Parathyroid adenoma (tissue), 2 donors: ENCODE data around the gene PCNX3.

ENCODE experiments used
- H2AFZ ChIP-seq: fragments of 300-600 bp; sonication (generic); one replicate; pipeline ENCODE4 v1.7.0; 2017; ENCODE audit warnings: antibody characterized with exemption, mild to moderate bottlenecking
- H3K27ac ChIP-seq: fragments of 300-600 bp; sonication (generic); one replicate; pipeline ENCODE4 v1.7.0; 2017
- H3K27me3 ChIP-seq: fragments of 300-600 bp; sonication (generic); one replicate; pipeline ENCODE4 v1.7.0; 2017; ENCODE audit warnings: low read length; ENCODE audit not compliant: control insufficient read depth, insufficient read depth
- H3K36me3 ChIP-seq: fragments of 300-600 bp; sonication (generic); one replicate; pipeline ENCODE4 v1.7.0; 2017; ENCODE audit warnings: low read length; ENCODE audit not compliant: control insufficient read depth, insufficient read depth
- H3K4me1 ChIP-seq: fragments of 300-600 bp; sonication (generic); one replicate; pipeline ENCODE4 v1.7.0; 2017; ENCODE audit warnings: control low read depth
- H3K4me2 ChIP-seq: fragments of 300-600 bp; sonication (generic); one replicate; pipeline ENCODE4 v1.7.0; 2017; ENCODE audit warnings: low read length
- H3K4me3 ChIP-seq: fragments of 300-600 bp; sonication (generic); one replicate; pipeline ENCODE4 v1.7.0; 2017; ENCODE audit warnings: low read depth, low read length
- H3K79me2 ChIP-seq: fragments of 300-600 bp; sonication (generic); one replicate; pipeline ENCODE4 v1.7.0; 2017; ENCODE audit warnings: control low read depth
- H3K9ac ChIP-seq: fragments of 300-600 bp; sonication (generic); one replicate; pipeline ENCODE4 v1.7.0; 2017; ENCODE audit warnings: mild to moderate bottlenecking
- H3K9me3 ChIP-seq: fragments of 300-600 bp; sonication (generic); one replicate; pipeline ENCODE4 v1.7.0; 2017; ENCODE audit warnings: low read length; ENCODE audit not compliant: control insufficient read depth
- TF ChIP-seq, protein P1 (sequence below): fragments of 300-600 bp; sonication (generic); IDR thresholded peaks from one replicate; pipeline ENCODE4 v1.7.0; 2017; ENCODE audit warnings: antibody characterized with exemption, mild to moderate bottlenecking
- donor health status: primary hyperparathyroidism.

Gene PCNX3

GRCh38 chr11:65611028-65611757 lies 4.4 kb upstream of the PCNX3 start:
- H3K27ac ChIP-seq = peak overlapping the region; percentile 54
- no peaks in the 10 kb centered on the region for H3K36me3 ChIP-seq
- TF ChIP-seq, protein P1, sequence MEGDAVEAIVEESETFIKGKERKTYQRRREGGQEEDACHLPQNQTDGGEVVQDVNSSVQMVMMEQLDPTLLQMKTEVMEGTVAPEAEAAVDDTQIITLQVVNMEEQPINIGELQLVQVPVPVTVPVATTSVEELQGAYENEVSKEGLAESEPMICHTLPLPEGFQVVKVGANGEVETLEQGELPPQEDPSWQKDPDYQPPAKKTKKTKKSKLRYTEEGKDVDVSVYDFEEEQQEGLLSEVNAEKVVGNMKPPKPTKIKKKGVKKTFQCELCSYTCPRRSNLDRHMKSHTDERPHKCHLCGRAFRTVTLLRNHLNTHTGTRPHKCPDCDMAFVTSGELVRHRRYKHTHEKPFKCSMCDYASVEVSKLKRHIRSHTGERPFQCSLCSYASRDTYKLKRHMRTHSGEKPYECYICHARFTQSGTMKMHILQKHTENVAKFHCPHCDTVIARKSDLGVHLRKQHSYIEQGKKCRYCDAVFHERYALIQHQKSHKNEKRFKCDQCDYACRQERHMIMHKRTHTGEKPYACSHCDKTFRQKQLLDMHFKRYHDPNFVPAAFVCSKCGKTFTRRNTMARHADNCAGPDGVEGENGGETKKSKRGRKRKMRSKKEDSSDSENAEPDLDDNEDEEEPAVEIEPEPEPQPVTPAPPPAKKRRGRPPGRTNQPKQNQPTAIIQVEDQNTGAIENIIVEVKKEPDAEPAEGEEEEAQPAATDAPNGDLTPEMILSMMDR = no peak
- H2AFZ ChIP-seq = no peak overlapping the region
- no peak overlapping the region for H3K9ac ChIP-seq
- no peaks in the 10 kb centered on the region for H3K4me1 ChIP-seq
- no peaks in the 10 kb centered on the region for H3K79me2 ChIP-seq
- no peak overlapping the region for H3K4me2 ChIP-seq
- H3K9me3 ChIP-seq = no peaks in the 10 kb centered on the region
- no peak overlapping the region for H3K4me3 ChIP-seq
- no peaks in the 10 kb centered on the region for H3K27me3 ChIP-seq

DNA sequence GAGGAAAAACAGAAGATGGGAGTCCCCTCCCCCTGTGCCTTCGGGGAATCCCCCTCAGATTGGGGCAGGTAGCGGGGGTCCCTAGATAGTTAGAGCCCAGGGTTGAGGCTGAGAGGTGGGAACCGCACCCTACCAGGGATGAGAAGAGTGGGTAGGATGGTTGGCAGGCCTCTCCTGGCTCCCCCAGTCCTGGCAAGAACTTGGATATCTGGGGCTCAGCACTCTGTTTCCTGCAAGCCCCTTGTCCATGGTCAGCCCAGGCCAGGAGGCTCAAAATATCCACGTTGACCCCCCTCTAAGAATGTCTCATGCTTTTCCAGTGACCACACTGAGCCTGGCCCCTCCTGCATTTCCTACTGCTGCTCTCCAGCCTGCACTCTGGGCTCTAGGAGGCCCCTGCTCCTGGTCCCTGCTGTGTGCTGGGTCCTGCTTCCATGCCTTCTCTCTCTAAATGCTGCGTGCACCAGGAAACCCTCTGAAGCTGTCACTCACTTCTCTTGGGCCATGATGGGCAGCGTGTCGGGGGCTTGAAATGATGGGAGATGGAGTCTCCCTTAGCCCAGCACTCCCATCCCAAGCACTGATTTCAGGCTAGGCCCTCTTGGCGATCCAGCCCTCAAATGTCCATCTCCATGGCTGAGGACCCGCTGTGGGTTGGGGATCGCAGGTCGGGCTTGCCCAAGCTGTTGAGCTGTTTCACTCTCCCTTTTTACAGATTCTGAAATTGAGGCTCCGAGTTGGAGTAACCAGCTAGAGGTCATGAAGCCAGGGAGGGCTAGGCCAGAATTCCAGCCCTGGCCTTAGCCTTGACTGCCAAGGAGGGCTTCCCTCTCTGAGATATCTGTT lies 3.6 kb upstream of the PCNX3 start:
- Histone ChIP-seq H3K27me3 (no peaks in the 10 kb centered on the region), H3K27ac (no peak overlapping the region), H3K9ac (no peak overlapping the region), H3K79me2 (no peaks in the 10 kb centered on the region), H2AFZ (no peak overlapping the region), H3K9me3 (no peaks in the 10 kb centered on the region), H3K36me3 (no peaks in the 10 kb centered on the region), H3K4me3 (peak overlapping the region; percentile 27), H3K4me2 (peak overlapping the region; percentile 85), H3K4me1 (peaks cover 5% of the 10 kb centered on the region)
- TF ChIP-seq, protein P1 = no peak

DNA sequence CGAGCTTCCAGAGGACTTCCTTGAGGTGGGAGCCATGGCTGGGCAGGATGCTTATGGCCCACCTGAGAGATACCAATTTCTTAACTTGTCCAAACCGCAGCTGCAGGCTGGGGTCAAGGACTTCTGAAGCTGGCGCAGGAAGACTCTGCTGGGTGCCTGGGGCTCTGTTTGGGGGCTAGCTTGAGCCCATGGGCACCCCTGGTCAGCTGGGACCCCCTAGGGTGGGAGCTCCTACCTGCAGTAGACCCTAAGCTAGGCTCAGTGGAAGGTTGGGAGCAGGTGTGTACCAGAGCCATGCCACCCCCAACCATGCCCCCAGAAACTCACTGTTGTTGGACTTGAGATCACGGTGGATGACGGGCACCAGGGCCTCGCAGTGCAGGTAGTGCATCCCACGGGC lies 2.9 kb upstream of the PCNX3 start:
- Histone ChIP-seq H3K27ac (no peak overlapping the region), H3K4me3 (peak overlapping the region; percentile 27)
- TF ChIP-seq, protein P1 = no peak

GRCh38 chr11:65613091-65613928 lies 2.3 kb upstream of the PCNX3 start:
- H3K9ac ChIP-seq = no peak overlapping the region

More for the DNA sequence above, 2.9 kb upstream of the PCNX3 start:
- Histone ChIP-seq H3K27me3 (no peaks in the 10 kb centered on the region), H3K79me2 (no peaks in the 10 kb centered on the region), H3K4me2 (peak overlapping the region; percentile 85), H2AFZ (no peak overlapping the region), H3K4me1 (peaks cover 5% of the 10 kb centered on the region), H3K9ac (no peak overlapping the region), H3K36me3 (no peaks in the 10 kb centered on the region), H3K9me3 (no peaks in the 10 kb centered on the region)

More at GRCh38 chr11:65613091-65613928, 2.3 kb upstream of the PCNX3 start:
- H3K27ac ChIP-seq = peak overlapping the region; percentile 80
- peak overlapping the region; percentile 59 for H2AFZ ChIP-seq
- H3K9me3 ChIP-seq = no peaks in the 10 kb centered on the region
- no peaks in the 10 kb centered on the region for H3K79me2 ChIP-seq
- peak overlapping the region; percentile 77 for H3K4me3 ChIP-seq
- TF ChIP-seq, protein P1 = no peak
- no peaks in the 10 kb centered on the region for H3K27me3 ChIP-seq
- peak overlapping the region; percentile 85 for H3K4me2 ChIP-seq
- peaks cover 5% of the 10 kb centered on the region for H3K4me1 ChIP-seq
- no peaks in the 10 kb centered on the region for H3K36me3 ChIP-seq
